ENCODE results near the gene LACTB.
"Not testable (repeated sequence)": the region's sequence is repeated elsewhere in the genome, so short reads cannot be mapped to it uniquely, and the experiment has no call there.

DNA sequence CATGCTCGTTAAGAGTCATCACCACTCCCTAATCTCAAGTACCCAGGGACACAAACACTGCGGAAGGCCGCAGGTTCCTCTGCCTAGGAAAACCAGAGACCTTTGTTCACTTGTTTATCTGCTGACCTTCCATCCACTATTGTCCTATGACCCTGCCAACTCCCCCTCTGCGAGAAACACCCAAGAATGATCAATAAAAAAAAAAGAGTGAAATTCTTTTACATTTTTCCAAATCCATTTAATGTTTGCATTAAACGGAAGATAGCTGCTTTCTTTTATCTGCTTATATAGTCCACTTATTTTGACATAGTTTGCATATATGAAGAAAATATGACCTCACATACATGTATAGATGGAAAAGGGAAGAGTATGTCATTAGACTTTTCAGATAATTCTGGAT is 22.1 kb upstream of the LACTB start:
- not testable (repeated sequence) for TF ChIP-seq EZH2 (IDR thresholded peaks at IDR 0.05); POLR2AphosphoS5 (IDR thresholded peaks at IDR 0.05; ENCODE audit: borderline replicate concordance, low read depth, low read length); FOXP2 (optimal IDR thresholded peaks at IDR 0.05; ENCODE audit: control extremely low read depth, extremely low read length, insufficient read depth)
